KBM-7 (cell line): ENCODE measurements around the gene ZBTB5.

Source experiments
- DNase-seq: peaks from one replicate; pipeline ENCODE4 v3.0.0-alpha.2; 2015
- in situ Hi-C: fragments of 300-500 bp; cut with MboI; formaldehyde crosslinking; loops from 2 replicates; pipeline ENCODE4 v1.14.3; 2020; ENCODE audit warnings: low sequenced_read_pairs, low pct_unique_long_range_greater_than_20kb, mixed read lengths

ZBTB5 gene

DNA sequence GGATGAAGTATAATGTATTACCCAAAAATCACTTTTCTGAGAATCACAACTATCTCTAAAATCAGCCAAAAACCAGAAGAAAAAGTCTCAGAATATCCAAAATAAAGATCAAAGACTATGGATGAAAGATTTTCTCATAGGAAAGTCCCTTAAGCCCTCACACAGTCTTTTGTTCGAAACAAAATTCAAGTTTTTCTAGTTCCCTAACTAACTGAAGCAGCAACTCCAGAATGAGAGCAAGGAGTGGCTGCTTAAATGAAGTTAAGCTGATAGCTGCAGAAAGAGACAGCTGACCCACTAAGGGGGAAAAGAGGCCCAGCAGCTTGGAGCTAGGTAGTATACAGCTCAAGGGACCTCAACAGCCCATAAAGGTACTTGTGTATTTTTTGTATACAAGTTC lies 8.4 kb downstream of the ZBTB5 start:
- in situ Hi-C loops: no loop called here
- no peak for DNase-seq

DNA sequence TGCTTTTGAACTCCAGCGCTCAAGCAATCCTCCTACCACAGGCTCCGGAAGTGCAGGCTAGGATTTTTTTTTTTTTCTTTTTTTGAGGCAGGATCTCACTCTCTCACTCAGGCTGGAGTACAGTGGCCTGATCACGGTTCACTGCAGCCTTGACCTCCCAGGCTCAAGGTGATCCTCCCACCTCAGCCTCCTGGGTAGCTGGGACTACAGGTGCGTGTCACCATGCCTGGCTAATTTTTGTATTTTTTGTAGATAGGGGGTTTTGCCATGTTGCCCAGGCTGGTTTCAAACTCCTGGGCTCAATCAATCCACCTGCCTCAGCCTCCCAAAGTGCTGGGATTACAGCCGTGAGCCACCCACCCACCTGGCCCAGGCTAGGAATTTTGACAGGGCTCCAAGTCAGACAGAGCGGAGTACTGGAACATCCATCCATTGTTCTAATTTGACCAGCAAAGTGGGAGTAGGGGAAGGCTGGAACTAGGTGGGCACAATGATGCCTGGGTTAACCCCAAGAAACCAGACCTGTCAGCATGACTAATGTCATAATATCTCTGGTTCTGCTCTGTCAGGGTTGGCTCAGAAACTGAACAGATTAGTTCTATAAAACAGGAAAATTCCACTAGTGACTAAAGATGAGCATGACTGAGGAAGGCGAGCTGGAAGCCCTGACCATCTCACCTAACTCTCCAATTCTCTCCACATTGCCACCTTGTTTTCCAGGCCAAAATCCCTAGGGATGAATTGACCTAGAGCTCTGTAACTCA lies 9.2 kb downstream of the ZBTB5 start:
- DNase-seq: no peak
- in situ Hi-C loops: no loop called here

- in situ Hi-C loops: no loop called here
- no peak for DNase-seq
These were observed 11.0 kb downstream of the ZBTB5 start for GRCh38 chr9:37454238-37454637.

- in situ Hi-C loops: no loop called here
- DNase-seq: no peak
These were observed 11.4 kb downstream of the ZBTB5 start for GRCh38 chr9:37453827-37454226.

GRCh38 chr9:37452611-37453010 lies 12.6 kb downstream of the ZBTB5 start:
- DNase-seq: no peak
- in situ Hi-C loops: no loop called here

DNA sequence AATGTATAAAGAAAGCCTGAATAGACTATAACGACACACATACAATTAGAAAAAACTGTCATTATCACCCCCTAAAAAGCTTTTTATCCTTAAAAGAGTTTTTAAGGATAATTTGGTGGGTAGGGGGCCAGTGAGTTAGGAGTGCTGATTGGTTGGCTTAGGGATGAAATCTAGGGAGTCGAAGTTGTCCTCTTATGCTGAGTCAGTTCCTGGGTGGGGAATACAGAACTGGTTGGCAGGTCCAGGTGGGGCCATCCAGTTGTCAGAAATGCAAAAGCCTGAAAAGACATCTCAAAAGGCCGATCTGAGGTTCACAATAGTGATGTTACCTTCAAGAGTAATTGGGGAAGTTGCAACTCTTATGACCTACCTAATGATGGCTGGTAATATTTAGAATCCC lies 13.6 kb downstream of the ZBTB5 start:
- DNase-seq: no peak
- in situ Hi-C loops: no loop called here

- DNase-seq: no peak
- in situ Hi-C loops: no loop called here
These were observed 15.2 kb downstream of the ZBTB5 start for GRCh38 chr9:37449862-37450632.

DNA sequence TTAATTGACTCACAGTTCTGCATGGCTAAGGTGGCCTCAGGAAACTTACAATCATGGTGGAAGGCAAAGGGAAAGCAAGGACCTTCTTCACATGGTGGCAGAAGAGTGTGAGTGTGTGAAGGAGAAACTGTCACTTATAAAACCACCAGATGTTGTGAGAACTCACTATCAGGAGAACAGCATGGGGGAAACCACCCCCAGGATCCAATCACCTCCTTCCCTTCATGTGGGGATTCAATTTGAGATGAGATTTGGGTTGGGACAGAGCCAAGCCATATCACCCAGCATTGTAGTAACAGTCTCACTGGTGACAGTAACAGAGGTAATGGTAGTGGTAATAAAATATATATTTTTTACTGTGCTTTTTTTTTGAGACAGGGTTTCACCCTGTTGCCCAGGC lies 18.1 kb downstream of the ZBTB5 start:
- DNase-seq: no peak
- in situ Hi-C loops: no loop called here

GRCh38 chr9:37446401-37446800 lies 18.8 kb downstream of the ZBTB5 start:
- no peak for DNase-seq
- in situ Hi-C loops: no loop called here

DNA sequence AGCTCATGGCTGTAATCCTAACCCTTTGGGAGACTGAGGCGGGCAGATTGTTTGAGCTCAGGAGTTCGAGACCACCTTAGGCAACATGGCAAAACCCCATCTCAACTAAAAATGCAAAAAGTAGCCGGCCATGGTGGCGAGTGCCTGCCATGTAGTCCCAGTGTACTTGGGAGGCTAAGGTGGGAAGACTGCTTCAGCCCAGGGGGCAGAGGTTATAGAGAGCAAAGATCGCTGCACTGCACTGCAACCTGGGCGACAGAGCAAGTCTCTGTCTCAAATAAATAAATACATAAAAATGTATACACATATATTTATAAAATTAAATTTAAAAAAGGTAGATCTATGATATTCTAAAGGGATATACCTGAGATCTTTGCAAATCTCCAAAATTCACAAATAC lies 19.4 kb downstream of the ZBTB5 start:
- in situ Hi-C loops: no loop called here
- no peak for DNase-seq

DNA sequence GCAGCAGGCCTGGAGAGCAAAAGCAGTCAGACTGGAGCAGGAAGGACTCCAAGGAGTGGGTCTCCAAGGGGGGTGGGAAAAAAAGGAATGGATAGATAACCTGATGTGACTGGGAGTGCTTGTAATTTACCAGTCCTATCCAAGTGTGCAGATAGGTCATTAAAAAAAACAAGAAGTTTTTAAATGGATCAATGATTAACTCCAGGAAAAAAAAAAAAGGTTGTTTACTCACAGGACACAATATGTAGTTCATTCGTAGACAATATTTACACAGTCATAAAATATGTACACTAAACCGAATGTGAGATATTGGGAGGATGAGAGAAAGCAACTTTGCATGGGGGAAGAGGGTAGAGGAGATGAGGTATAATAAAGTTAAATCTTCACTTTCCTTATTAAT lies 20.4 kb downstream of the ZBTB5 start:
- in situ Hi-C loops: no loop called here
- DNase-seq: no peak

DNA sequence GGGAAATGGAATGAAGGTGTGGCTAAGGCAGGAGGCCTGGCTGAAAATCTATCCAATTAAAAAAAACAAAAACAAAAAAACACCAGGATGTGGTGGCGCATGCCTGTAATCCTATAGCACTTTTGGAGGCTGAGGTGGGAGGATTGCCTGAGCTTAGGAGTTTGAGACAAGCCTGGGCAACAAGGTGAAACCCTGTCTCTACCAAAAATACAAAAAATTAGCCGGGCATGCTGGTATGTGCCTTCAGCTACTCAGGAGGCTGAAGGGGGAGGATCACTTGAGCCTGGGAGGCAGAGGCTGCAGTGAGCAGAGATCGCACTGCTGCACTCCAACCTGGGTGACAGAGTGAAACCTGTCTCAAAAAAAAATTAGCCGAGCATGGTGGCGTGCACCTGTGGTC lies 21.7 kb downstream of the ZBTB5 start:
- in situ Hi-C loops: no loop called here
- no peak for DNase-seq

DNA sequence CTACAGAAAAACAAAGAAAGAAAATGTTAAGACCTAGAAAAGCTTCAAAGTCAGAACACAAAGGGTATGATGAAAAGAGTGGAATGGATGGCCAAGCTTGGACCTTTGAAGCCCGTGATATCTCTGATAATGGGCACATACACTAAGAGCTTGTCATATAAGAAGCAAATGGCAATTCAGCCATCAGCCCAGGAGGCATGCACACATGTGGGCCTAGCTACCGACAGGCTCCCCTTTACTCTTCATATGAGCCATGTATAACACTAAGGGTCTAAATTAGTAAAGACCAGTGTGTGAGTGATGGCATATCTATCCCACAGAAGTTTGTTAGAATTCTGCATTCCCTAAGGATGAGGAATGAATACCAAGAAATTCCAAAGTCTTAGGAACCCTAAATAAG lies 22.7 kb downstream of the ZBTB5 start:
- no peak for DNase-seq
- in situ Hi-C loops: no loop called here

- in situ Hi-C loops: no loop called here
- DNase-seq: no peak
These were observed 23.4 kb downstream of the ZBTB5 start for GRCh38 chr9:37441776-37442370.

- no peak for DNase-seq
These were observed 26.9 kb downstream of the ZBTB5 start for GRCh38 chr9:37438359-37438758.

GRCh38 chr9:37437621-37438020 lies 27.6 kb downstream of the ZBTB5 start:
- DNase-seq: no peak
- in situ Hi-C loops: no loop called here

More at GRCh38 chr9:37438359-37438758, 26.9 kb downstream of the ZBTB5 start:
- in situ Hi-C loops: no loop called here

DNA sequence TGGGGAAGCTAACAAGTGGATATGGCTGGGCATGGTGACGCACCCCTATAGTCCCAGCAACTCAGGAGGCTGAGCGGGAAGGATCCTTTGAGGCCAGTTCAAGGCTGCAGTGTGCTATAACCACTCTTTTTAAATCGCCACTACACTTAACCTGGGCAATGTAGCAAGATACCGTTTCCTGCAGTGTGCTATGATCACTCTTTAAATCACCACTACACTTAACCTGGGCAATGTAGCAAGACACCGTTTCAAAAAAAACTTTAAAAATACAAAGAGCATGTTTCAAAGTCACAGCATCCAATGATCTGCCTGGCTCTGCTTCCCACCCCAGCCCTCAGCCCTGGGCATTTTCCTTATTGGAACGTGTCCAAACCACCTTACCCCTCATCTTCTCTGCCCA lies 28.2 kb downstream of the ZBTB5 start:
- no peak for DNase-seq
- in situ Hi-C loops: no loop called here

DNA sequence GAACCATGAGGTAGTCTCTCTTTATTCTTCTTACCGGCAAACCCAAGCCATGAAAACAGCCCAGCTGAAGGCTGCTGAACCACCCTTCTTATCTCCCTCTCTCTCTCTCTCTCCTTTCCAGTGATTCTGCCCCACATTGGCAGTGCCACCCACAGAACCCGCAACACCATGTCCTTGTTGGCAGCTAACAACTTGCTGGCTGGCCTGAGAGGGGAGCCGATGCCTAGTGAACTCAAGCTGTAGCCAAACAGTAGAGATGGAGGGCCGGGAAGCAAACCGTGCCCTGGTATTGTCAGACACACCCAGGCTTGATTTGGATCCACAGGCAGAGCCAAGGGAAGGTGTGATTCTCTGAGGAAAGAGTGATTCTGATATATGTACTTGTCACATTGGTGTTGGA lies 28.7 kb downstream of the ZBTB5 start:
- no peak for DNase-seq
- in situ Hi-C loops: no loop called here

- in situ Hi-C loops: no loop called here
- DNase-seq: no peak
These were observed 31.3 kb downstream of the ZBTB5 start for GRCh38 chr9:37433867-37434371.

DNA sequence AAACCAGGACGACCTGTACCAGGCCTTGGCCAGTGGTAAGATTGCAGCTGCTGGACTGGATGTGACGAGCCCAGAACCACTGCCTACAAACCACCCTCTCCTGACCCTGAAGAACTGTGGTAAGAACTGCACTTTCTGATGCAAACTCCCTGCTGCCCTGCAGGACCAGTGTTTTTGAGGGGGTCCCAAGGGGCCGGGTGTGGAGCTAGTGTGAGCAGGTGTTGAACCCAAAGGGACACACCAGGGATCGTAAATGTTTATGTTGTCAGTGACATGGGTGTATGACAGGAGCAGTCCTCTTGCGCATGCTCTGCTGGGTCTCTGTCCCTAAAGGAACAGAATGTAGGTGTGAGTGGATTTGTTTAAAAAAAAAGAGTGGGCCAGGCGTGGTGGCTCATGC lies 33.2 kb downstream of the ZBTB5 start:
- DNase-seq: no peak
- in situ Hi-C loops: no loop called here
